PC-3 (cell line): ENCODE data around the gene CHRDL2.

ENCODE experiments used
- EZH2 ChIP-seq: fragments of 300-600 bp; sonication (generic); IDR thresholded peaks from one replicate; pipeline ENCODE4 v1.6.1; 2017; ENCODE audit warnings: antibody characterized with exemption, mild to moderate bottlenecking, low read length; ENCODE audit not compliant: unreplicated experiment
- EZH2phosphoT487 ChIP-seq: fragments of 300-600 bp; sonication (generic); IDR thresholded peaks from 2 replicates; pipeline ENCODE4 v1.6.1; 2018; ENCODE audit warnings: mild to moderate bottlenecking, antibody characterized with exemption, low read length, borderline replicate concordance
- TF ChIP-seq, protein P1 (sequence below): fragments of 300-600 bp; sonication (generic); conservative IDR thresholded peaks from 2 replicates; pipeline ENCODE4 v1.5.1; 2017; ENCODE audit warnings: antibody characterized with exemption, low read depth, mild to moderate bottlenecking, low read length

DNA sequence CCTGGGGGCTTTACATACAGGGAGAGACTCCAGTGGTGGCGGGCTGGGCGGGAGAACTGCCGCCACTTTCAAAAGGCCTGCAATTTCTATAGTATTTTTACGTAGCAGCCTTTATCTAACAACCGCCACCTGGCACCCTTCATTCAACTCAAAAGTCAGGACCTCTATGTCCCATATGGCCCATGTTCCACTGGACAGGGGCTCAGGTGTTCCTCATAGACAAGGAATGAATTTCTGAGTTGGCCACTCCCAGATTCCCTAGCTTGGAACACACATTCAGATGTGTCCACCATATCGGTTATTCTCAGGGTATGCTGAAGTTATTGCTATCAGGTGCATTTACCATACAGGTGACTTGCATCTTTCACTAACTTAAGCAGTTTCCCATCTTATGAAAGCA is 47.4 kb upstream of the CHRDL2 start:
- TF ChIP-seq, protein P1, sequence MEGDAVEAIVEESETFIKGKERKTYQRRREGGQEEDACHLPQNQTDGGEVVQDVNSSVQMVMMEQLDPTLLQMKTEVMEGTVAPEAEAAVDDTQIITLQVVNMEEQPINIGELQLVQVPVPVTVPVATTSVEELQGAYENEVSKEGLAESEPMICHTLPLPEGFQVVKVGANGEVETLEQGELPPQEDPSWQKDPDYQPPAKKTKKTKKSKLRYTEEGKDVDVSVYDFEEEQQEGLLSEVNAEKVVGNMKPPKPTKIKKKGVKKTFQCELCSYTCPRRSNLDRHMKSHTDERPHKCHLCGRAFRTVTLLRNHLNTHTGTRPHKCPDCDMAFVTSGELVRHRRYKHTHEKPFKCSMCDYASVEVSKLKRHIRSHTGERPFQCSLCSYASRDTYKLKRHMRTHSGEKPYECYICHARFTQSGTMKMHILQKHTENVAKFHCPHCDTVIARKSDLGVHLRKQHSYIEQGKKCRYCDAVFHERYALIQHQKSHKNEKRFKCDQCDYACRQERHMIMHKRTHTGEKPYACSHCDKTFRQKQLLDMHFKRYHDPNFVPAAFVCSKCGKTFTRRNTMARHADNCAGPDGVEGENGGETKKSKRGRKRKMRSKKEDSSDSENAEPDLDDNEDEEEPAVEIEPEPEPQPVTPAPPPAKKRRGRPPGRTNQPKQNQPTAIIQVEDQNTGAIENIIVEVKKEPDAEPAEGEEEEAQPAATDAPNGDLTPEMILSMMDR = no peak
- TF ChIP-seq EZH2 = no peak
- no peak for TF ChIP-seq EZH2phosphoT487
